Measurements from ENCODE around the gene OR52A1.
A peak's percentile ranks its signal among the peaks of the same experiment; 100 is the strongest.

Gene OR52A1

DNA sequence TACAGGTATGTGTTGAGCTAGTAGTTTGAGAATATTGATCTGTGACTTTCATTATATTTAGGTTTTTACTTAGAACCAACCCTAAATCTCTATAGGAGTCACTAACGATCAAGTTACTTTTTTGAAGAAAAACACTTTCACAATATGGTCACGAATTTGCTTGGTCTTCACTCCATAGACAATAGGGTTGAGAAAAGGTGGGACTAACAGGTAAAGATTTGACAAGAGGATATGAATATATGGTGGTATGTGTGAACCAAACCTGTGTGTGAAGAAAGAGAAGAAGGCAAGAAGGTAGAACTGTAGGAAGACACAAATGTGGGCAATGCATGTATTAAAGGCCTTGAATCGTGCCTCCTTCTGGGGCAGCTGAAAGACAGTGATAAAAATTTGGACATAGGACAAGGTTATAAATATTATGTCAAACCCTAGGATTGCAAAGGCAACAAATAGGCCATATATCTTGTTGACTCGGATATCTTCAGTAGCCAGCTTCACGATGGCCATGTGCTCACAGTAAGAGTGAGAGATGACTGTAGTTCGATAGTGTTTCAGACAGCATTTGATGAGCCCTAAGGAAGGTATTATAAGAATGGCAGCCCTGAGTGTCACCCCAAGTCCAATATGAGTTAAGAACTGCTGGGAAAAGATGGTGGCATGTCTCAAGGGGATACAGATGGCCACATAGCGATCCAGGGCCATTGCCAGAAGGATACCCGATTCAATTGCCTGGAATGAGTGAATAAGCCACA, 22.8 kb downstream of the OR52A1 start:
- no peak for DNase-seq

DNA sequence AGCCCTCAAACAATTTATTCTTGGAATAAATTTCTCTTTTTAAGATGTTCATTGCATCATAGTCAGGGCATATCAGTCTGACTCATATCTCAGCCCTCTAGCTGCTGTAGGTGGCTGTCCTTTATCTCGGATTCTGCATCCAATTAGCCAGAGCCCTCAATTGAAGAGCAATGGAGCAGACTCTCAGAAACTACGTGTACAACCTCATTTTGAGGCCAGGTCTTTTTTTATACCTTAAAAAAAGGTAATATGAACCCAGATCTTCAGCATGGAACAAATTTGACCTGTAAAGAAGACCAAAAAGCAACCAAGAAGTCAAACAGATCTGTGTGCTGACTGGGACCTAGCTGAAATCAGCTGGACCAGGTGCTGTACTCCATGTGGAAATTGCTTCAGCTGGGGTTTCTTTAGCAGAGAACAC, 25.1 kb downstream of the OR52A1 start:
- DNase-seq = no peak

DNA sequence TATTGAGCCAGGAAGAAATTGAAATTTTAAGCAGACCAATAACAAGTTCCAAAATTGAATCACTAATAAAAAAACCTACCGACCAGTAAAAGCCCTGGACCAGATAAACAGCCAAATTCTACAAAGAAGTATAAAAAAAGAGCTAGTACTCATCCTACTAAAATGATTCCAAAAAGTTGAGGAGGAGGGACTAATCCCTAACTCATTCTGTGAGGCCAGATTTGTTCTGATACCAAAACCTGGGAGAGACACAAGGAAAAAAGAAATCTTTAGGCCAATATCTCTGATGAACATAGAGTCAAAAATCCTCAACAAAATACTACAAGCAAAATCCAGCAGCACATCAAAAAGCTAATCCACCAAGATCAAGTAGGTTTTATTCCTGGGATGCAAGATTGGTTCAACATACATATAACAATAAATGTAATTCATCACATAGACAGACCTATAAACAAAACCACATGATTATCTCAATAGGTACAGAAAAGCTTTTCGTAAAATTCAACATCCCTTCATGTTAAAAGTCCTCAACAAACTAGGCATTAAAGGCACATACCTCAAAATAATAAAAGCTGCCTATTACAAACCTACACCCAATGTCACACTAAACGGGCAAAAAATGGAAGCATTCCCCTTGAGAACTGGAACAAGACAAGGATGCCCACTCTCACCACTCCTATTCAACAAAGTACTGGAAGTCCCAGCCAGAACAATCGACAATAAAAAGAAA, 29.5 kb downstream of the OR52A1 start:
- no peak for DNase-seq

DNA sequence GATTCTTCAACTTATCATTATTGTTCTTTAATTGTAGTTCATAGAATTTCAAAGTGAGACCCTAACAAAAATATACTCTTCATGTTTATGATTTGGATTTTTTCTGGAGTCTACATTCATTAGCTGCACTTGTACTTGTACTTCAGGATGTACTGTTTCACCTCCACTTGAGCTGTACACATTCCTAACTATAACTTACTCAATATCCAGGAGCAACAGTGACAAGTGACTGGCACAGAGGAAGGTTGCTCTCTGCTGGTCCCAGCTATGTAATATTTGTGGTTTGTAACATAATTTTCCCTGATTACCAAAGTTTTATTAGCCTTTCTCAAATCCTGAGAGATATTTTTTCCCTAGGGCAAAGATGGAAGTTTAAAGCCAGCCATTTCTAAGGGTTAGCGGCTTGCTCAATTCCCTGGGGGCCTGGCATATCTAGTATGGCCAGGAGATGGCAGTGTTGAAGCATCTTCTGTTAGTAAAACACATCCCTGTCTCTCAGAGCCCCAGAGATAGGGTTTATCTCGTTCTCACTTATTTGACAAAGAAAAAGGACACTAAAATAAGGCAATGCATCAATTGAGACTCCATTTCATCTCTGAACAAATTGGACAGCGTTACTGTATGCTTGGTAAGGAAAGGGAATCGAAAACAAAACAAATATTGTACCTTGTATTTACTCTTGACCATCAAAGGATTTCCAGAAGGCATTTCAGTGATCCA, 30.6 kb downstream of the OR52A1 start:
- peak; percentile 43 for DNase-seq

DNA sequence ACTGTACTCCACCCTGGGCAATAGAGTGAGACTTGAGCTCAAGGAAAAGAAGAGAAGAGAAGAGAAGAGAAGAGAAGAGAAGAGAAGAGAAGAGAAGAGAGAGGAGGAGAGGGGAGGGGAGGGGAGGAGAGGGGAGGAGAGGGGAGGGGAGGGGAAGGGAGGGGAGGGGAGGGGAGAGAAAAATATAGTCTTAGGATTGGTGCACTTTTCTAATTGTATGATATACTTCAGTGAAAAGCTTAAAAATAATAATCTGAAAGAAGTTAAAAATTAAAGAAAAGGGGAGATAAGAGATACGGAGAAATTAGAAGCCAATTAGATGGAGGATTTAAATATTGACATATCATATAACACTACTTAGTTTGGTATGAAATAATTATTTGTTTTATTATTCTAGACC, 35.7 kb downstream of the OR52A1 start:
- DNase-seq = no peak

DNA sequence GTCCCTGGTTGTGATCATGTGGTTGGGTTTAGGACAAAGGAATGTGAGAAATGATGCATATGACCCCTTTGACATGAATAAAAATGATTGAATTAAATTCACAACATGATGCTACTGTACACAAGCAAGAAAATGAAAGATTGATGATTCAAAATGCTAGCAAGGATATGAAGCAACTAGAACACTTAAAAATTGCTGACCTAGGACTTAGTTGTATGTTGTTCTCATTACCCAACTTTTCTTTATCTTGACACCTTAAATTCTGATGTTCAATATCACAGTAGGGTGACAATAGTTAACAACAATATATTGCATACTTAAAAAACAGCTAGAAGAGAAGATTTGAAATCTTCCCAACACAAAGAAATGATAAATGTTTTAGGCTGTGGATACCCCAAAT, 37.0 kb downstream of the OR52A1 start:
- DNase-seq = no peak

DNA sequence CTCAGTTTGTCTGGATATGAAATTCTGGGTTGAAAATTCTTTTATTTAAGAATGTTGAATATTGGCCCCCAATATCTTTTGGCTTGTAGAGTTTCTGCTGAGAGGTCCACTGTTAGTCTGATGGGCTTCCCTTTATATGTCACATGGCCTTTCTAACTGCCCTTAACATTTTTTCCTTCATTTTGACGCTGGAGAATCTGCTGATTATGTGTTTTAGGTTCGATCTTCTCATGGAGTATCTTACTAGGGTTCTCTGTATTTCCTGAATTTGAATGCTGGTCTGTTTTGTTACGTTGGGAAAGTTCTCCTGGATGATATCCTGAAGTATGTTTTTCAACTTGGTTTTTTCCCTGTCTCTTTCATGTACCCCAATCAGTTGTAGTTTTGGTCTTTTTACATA, 39.2 kb downstream of the OR52A1 start:
- DNase-seq = no peak

DNA sequence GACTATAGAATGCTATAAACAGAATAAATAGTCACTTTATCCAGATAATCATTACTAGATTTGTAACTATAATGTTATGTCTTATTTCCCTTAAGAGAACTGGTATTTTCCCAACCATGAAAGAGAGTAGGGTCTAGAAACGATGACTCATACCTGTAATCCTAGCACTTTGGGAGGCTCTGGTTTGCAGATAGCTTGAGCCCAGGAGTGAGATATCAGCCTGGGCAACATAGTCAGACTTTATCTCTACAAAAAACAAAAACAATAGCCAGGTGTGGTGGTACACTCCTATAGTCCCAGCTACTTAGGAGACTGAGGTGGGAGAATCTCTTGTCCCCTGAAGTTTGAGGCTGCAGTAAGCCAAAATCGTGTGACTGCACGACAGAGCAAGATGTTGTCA, 47.3 kb downstream of the OR52A1 start:
- DNase-seq = no peak

DNA sequence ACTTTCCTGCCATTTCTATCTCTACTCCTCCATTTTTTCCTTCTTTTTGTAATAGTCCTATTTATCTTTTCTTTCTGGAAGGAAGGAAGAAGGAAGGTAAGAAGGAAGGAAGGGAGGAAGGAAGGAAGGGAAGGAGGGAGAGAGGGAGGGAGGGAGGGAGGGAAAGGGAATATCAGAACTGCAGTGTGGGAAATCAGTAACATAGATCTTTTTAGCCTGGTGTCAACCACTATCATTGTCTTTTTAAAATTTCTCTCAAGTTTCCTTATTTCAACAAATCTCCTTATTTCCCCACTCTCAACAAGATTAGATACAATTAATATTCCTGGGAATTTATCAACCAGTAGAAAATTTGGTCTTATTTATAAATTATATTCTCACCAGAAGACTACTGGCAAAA, 51.5 kb downstream of the OR52A1 start:
- DNase-seq = no peak

DNA sequence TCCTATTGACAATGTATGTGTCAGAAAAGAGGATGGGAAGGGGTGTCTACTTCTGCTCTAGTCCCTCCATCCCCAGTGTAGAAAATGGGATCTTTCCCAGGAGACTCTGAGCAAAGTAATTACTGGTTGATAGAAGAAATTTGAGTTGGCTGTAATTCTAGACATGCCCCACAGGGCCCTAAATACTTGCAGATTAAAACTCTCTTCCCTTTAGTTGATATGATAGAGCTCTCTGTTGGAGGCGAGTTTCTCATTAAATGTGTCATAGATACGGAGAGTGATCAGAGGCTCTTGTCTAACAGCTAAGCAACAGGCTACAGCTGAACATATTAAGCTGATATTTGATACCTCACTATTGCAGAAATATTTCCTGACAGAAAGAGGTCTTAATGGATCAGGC, 52.3 kb downstream of the OR52A1 start:
- no peak for DNase-seq

DNA sequence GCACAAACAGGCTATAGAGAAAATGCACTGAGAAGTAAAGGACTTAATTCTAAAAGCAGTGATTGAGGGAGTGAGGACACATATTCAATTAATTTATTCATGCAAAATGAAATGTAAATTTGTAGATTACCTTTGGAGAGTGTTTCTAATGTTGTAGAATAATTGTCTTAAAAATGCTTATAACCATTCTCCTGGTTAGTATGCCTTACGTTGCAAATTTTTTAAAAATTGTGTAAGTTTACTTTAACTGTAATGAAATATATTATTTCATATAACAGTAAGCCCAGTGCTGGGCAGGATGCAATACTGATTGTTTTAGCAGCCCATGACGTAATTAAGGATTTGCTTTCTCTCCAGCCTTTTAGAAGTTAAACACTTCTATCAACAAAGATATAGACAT, 58.5 kb downstream of the OR52A1 start:
- DNase-seq = no peak

Measured in CD4-positive, alpha-beta T cell treated with Interleukin-6 for 4 hours (primary cell).